ENCODE measurements around the gene MERTK.
"Not testable (repeated sequence)": the region's sequence is repeated elsewhere in the genome, so short reads cannot be mapped to it uniquely, and the experiment has no call there.

MERTK gene

DNA sequence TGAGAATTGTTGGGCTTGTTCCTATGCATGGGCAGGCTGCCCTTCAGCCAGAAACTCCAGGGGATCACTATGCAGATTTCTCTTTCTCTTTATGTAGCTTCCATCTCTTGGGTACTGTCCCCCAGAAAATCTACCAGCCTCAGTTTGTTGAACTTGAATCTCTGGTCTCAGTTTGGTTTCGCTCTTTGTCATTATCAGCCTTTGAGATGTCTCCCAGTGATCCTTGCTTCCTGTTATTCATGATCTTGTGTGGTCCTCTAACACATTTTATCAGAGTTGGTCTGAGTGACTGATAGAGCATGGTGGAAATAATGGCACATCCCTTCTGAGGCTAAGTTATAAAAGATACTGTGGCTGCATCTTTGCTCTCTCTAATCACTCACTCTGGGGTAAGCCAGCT, 164.5 kb downstream of the MERTK start:
- H3K27ac ChIP-seq, result no peak overlapping the region
- H3K4me1 ChIP-seq, result peaks cover 0 to 8% (median 5%) of the 10 kb centered on the region in 4 donors
- no peaks in the 10 kb centered on the region for H3K9me3 ChIP-seq
- TF ChIP-seq, protein P1, sequence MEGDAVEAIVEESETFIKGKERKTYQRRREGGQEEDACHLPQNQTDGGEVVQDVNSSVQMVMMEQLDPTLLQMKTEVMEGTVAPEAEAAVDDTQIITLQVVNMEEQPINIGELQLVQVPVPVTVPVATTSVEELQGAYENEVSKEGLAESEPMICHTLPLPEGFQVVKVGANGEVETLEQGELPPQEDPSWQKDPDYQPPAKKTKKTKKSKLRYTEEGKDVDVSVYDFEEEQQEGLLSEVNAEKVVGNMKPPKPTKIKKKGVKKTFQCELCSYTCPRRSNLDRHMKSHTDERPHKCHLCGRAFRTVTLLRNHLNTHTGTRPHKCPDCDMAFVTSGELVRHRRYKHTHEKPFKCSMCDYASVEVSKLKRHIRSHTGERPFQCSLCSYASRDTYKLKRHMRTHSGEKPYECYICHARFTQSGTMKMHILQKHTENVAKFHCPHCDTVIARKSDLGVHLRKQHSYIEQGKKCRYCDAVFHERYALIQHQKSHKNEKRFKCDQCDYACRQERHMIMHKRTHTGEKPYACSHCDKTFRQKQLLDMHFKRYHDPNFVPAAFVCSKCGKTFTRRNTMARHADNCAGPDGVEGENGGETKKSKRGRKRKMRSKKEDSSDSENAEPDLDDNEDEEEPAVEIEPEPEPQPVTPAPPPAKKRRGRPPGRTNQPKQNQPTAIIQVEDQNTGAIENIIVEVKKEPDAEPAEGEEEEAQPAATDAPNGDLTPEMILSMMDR (IDR thresholded peaks at IDR 0.05), result no peak
- H3K27me3 ChIP-seq, result no peaks in the 10 kb centered on the region
- intact Hi-C loops (cut with DNase I; ENCODE audit: low total_unique reads), result no loop called here
- no peak for DNase-seq
- peaks cover 33 to 57% (median 38%) of the 10 kb centered on the region in 3 donors for H3K36me3 ChIP-seq
- H3K4me3 ChIP-seq, result no peak overlapping the region

DNA sequence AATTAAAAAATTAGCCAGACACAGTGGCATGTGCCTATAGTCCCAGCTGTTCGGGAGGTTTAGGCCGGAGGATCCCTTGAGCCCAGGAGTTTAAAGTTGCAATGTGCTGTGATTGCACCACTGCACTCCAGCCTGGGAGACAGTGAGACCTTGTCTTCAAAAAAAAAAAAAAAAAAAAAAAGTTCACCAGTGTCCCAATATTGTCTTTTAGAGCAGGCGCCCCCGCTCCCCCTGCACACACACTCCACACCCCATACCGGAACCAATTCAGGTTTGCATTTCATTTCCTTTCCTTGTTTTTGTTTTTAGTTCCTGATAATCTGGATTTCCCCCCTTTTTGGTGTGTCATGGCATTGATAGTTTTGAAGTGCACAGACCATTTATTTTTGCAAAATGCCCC, 167.1 kb downstream of the MERTK start:
- Histone ChIP-seq H3K4me3 (no peak overlapping the region), H3K9me3 (no peaks in the 10 kb centered on the region), H3K27ac (no peak overlapping the region), H3K4me1 (no peaks in the 10 kb centered on the region), H3K27me3 (no peaks in the 10 kb centered on the region), H3K36me3 (peaks cover 41 to 80% (median 57%) of the 10 kb centered on the region in 3 donors)
- no peak for DNase-seq
- intact Hi-C loops (cut with DNase I; ENCODE audit: low total_unique reads), result no loop called here
- TF ChIP-seq, protein P1 (IDR thresholded peaks at IDR 0.05), result no peak

DNA sequence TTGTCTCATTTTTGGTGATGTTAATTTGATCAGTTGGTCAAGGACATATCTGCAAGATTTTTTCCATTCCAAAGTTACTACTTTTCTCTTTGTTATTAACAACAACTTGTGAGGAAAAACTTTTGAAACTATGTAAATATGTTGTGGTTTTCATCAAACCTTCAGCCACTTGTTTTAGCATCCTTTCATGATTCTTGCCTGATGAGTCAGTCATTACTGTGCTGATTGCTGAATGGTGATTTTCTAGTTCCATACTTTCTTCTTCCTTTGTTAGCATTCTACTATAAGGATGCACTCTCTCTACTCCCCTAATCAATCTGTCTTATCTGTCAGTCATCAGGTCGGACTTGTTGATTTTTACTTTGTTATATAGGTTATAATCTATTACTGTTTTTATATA, 167.6 kb downstream of the MERTK start:
- TF ChIP-seq, protein P1 (IDR thresholded peaks at IDR 0.05), result no peak
- Histone ChIP-seq H3K9me3 (no peaks in the 10 kb centered on the region), H3K4me3 (no peak overlapping the region), H3K27ac (no peak overlapping the region), H3K4me1 (no peaks in the 10 kb centered on the region), H3K36me3 (peaks cover 39 to 84% (median 60%) of the 10 kb centered on the region in 3 donors), H3K27me3 (no peaks in the 10 kb centered on the region)
- intact Hi-C loops (cut with DNase I; ENCODE audit: low total_unique reads), result no loop called here
- DNase-seq, result no peak

DNA sequence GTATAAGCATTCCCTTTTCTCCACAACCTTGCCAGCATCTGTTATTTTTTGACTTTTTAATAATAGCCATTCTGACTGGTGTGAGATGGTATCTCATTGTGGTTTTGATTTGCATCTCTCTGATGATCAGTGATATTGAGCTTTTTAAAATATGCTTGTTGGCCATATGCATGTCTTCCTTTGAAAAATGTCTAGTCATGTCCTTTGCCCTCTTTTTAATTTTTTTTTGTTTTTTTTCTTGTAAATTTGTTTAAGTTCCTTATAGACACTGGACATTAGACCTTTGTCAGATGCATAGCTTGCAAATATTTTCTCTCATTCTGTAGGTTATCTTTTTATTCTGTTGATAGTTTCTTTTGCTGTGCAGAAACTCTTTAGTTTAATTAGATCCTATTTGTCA, 171.4 kb downstream of the MERTK start:
- peaks cover 40 to 66% (median 53%) of the 10 kb centered on the region in 3 donors for H3K36me3 ChIP-seq
- intact Hi-C loops (cut with DNase I; ENCODE audit: low total_unique reads), result not testable (repeated sequence)

DNA sequence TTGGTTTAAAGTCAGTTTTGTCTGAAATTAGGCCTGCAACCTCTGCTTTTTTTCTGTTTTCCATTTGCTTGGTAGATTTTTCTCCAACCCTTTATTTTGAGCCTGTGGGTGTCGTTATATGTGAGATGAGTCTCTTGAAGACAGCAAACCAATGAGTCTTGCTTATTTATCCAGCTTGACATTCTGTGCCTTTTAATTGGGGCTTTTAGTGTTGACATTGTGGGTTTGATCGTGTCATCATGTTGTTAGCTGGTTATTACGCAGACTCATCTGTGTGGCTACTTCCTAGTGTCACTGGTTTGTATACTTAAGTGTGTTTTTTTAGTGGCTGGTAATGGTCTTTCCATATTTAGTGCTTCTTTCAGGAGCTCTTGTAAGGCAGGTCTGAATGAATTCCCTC, 175.5 kb downstream of the MERTK start:
- TF ChIP-seq, protein P1 (IDR thresholded peaks at IDR 0.05), result no peak
- H3K4me3 ChIP-seq, result no peak overlapping the region
- intact Hi-C loops (cut with DNase I; ENCODE audit: low total_unique reads), result no loop called here
- DNase-seq, result no peak
- no peaks in the 10 kb centered on the region for H3K9me3 ChIP-seq
- H3K36me3 ChIP-seq, result peaks cover 16 to 58% (median 49%) of the 10 kb centered on the region in 3 donors
- no peak overlapping the region for H3K27ac ChIP-seq
- no peaks in the 10 kb centered on the region for H3K27me3 ChIP-seq
- no peaks in the 10 kb centered on the region for H3K4me1 ChIP-seq

More for the DNA sequence above, 171.4 kb downstream of the MERTK start:
- not testable (repeated sequence) for H3K27ac ChIP-seq, H3K4me1 ChIP-seq, H3K4me3 ChIP-seq, H3K27me3 ChIP-seq, DNase-seq, H3K9me3 ChIP-seq

DNA sequence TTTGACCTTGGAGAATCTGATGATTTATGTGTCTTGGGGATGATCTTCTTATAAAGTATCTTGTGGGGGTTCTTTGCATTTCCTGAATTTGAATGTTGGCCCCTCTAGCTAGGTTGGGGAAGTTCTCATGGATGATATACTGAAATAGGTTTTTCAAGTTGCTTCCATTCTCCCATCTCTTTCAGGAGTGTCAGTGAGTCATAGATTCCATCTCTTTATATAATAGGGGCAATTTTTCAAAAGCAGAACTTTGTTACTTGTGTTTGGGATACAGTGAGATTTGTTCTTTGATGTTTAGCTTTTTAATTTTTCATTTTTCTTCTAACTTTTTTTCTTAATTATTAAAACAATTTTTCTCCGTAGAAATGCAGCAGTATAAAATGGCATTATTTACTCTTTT, 176.1 kb downstream of the MERTK start:
- no peaks in the 10 kb centered on the region for H3K27me3 ChIP-seq
- no peak overlapping the region for H3K4me3 ChIP-seq
- H3K4me1 ChIP-seq, result no peaks in the 10 kb centered on the region
- peaks cover 16 to 59% (median 44%) of the 10 kb centered on the region in 3 donors for H3K36me3 ChIP-seq
- no peak for DNase-seq
- intact Hi-C loops (cut with DNase I; ENCODE audit: low total_unique reads), result no loop called here
- TF ChIP-seq, protein P1 (IDR thresholded peaks at IDR 0.05), result no peak
- no peak overlapping the region for H3K27ac ChIP-seq
- H3K9me3 ChIP-seq, result no peaks in the 10 kb centered on the region

All from tibial artery (tissue), 4 donors.